ENCODE results near the gene TEX44.
A peak's percentile ranks its signal among the peaks of the same experiment; 100 is the strongest.
"Not testable (repeated sequence)": the region's sequence is repeated elsewhere in the genome, so short reads cannot be mapped to it uniquely, and the experiment has no call there.

Gene TEX44

GRCh38 chr2:231592636-231593145 lies at the start of gene TEX44:
Gene TEX44, plus strand, starts transcription at chr2:231592864. Its CDS starts 88 bp downstream, at chr2:231592952.
- DNase-seq (ENCODE audit: low read depth): no peak

GRCh38 chr2:231545105-231545902 lies 47.4 kb upstream of the TEX44 start:
- DNase-seq (ENCODE audit: low read depth): no peak

- no peak for DNase-seq (ENCODE audit: low read depth)
Observed at GRCh38 chr2:231546014-231546715, 46.5 kb upstream of the TEX44 start.

GRCh38 chr2:231547315-231548110 lies 45.2 kb upstream of the TEX44 start:
- no peak for DNase-seq (ENCODE audit: low read depth)

GRCh38 chr2:231548752-231549151 lies 43.9 kb upstream of the TEX44 start:
- no peak for DNase-seq (ENCODE audit: low read depth)

- no peak for DNase-seq (ENCODE audit: low read depth)
Observed at GRCh38 chr2:231549446-231550239, 43.0 kb upstream of the TEX44 start.

- DNase-seq (ENCODE audit: low read depth): no peak
Observed at GRCh38 chr2:231552752-231553151, 39.9 kb upstream of the TEX44 start.

- no peak for DNase-seq (ENCODE audit: low read depth)
Observed at GRCh38 chr2:231554327-231554726, 38.3 kb upstream of the TEX44 start.

- DNase-seq (ENCODE audit: low read depth): no peak
Observed at GRCh38 chr2:231554748-231555545, 37.7 kb upstream of the TEX44 start.

- not testable (repeated sequence) for DNase-seq (ENCODE audit: low read depth)
Observed at GRCh38 chr2:231556496-231556895, 36.2 kb upstream of the TEX44 start.

GRCh38 chr2:231556981-231557380 lies 35.7 kb upstream of the TEX44 start:
- DNase-seq (ENCODE audit: low read depth): no peak

GRCh38 chr2:231557571-231558217 lies 35.0 kb upstream of the TEX44 start:
- peak; percentile 25 for DNase-seq (ENCODE audit: low read depth)

- no peak for DNase-seq (ENCODE audit: low read depth)
Observed at GRCh38 chr2:231563378-231563961, 29.2 kb upstream of the TEX44 start.

- no peak for DNase-seq (ENCODE audit: low read depth)
Observed at GRCh38 chr2:231565887-231566594, 26.6 kb upstream of the TEX44 start.

GRCh38 chr2:231567159-231567558 lies 25.5 kb upstream of the TEX44 start:
- DNase-seq (ENCODE audit: low read depth): no peak

- DNase-seq (ENCODE audit: low read depth): no peak
Observed at GRCh38 chr2:231568098-231568784, 24.4 kb upstream of the TEX44 start.

GRCh38 chr2:231568785-231569435 lies 23.8 kb upstream of the TEX44 start:
- no peak for DNase-seq (ENCODE audit: low read depth)

- not testable (repeated sequence) for DNase-seq (ENCODE audit: low read depth)
Observed at GRCh38 chr2:231570915-231571314, 21.7 kb upstream of the TEX44 start.

All from activated T-helper 9 cell treated with anti-CD3 and anti-CD28 coated beads, Interleukin-2, amount 50 U/mL, for 16 hours (primary cell).